ENCODE data around the gene SYNDIG1.

GRCh38 chr20:24425523-24426135 lies 43.8 kb upstream of the SYNDIG1 start:
- TF ChIP-seq CTCF (conservative IDR thresholded peaks at IDR 0.05; ENCODE audit: low read length) (no peak), EZH2phosphoT487 (IDR thresholded peaks at IDR 0.05; ENCODE audit: borderline replicate concordance, low read depth, low read length) (no peak)
